RWPE1 (cell line): ENCODE data around the gene TCF4.

Source experiments
- CTCF ChIA-PET: fragments of 350-600 bp; sonication (Branson Sonifier 250); formaldehyde crosslinking; extraction: SDS; loops from one replicate; lab custom pipeline; 2021; lab: Yijun Ruan, JAX
- POLR2A ChIA-PET: fragments of 400-600 bp; formaldehyde crosslinking; extraction: SDS; loops from one replicate; lab custom pipeline; 2020; ENCODE audit warnings: antibody characterized with exemption; ENCODE audit not compliant: low non-redundant PET; lab: Yijun Ruan, JAX
- DNase-seq: peaks from one replicate; pipeline ENCODE4 v3.0.0; 2012; ENCODE audit warnings: low spot score
- H3K27ac ChIP-seq: fragments of 450-650 bp; 2 replicates; pipeline ENCODE4 v1.5.1; 2017
- CTCF ChIP-seq: fragments of 450-650 bp; conservative IDR thresholded peaks from 2 replicates; pipeline ENCODE4 v1.5.1; 2017; ENCODE audit warnings: low read depth, mild to moderate bottlenecking

TCF4 gene

GRCh38 chr18:55322178-55322735 lies 265.7 kb downstream of the TCF4 start:
- H3K27ac ChIP-seq, result peak overlapping the region; percentile 50
- ChIA-PET CTCF (interaction anchor here (1.5 kb wide), 1 partner anchor 88 kb away, joined by 4 read pairs; no protein-coding TSS in a partner anchor), POLR2A (no interaction called here)
- peak; percentile 14 for DNase-seq
- 0 out of 2 replicates have a peak, but pooled peaks have one; percentile 9 for TF ChIP-seq CTCF

- POLR2A ChIA-PET, result interaction anchor here (0.7 kb wide), 1 partner anchor 691 kb away, joined by 3 read pairs; no protein-coding TSS in a partner anchor
- no peak for TF ChIP-seq CTCF
- no peak overlapping the region for H3K27ac ChIP-seq
- CTCF ChIA-PET, result interaction anchor here (1.5 kb wide), 1 partner anchor 87 kb away, joined by 4 read pairs; no protein-coding TSS in a partner anchor
- peak; percentile 19 for DNase-seq
Observed at GRCh38 chr18:55321265-55322177, 266.5 kb downstream of the TCF4 start.

- no peak for TF ChIP-seq CTCF
- no peak for DNase-seq
- no peak overlapping the region for H3K27ac ChIP-seq
- POLR2A ChIA-PET, result interaction anchor here (0.7 kb wide), 1 partner anchor 690 kb away, joined by 3 read pairs; no protein-coding TSS in a partner anchor
- CTCF ChIA-PET, result no interaction called here
Observed at GRCh38 chr18:55320424-55321264, 267.3 kb downstream of the TCF4 start.

- no peak for DNase-seq
- no peak overlapping the region for H3K27ac ChIP-seq
- CTCF ChIA-PET, result interaction anchor here (0.5 kb wide), 1 partner anchor 33 kb away, joined by 3 read pairs; no protein-coding TSS in a partner anchor
- POLR2A ChIA-PET, result no interaction called here
- TF ChIP-seq CTCF, result no peak
Observed at GRCh38 chr18:55319459-55320193, 268.4 kb downstream of the TCF4 start.

GRCh38 chr18:55318951-55319441 lies 269.0 kb downstream of the TCF4 start:
- no peak for DNase-seq
- TF ChIP-seq CTCF, result no peak
- H3K27ac ChIP-seq, result no peak overlapping the region
- ChIA-PET CTCF (interaction anchor here (0.6 to 0.7 kb wide), 3 partner anchors 8 to 146 kb away, joined by 3 read pairs; no protein-coding TSS in a partner anchor), POLR2A (no interaction called here)
